HG03575 (cell line): Measurements from ENCODE around the gene PRTN3.

Experiments
- ATAC-seq: cut with Tn5 transposase; IDR thresholded peaks from one replicate; pipeline ENCODE4 v1.9.1; 2021; ENCODE audit not compliant: unreplicated experiment, insufficient number of reproducible peaks, low FRiP score; ENCODE audit errors: extremely low read depth

The PRTN3 gene, protein sequence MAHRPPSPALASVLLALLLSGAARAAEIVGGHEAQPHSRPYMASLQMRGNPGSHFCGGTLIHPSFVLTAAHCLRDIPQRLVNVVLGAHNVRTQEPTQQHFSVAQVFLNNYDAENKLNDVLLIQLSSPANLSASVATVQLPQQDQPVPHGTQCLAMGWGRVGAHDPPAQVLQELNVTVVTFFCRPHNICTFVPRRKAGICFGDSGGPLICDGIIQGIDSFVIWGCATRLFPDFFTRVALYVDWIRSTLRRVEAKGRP

DNA sequence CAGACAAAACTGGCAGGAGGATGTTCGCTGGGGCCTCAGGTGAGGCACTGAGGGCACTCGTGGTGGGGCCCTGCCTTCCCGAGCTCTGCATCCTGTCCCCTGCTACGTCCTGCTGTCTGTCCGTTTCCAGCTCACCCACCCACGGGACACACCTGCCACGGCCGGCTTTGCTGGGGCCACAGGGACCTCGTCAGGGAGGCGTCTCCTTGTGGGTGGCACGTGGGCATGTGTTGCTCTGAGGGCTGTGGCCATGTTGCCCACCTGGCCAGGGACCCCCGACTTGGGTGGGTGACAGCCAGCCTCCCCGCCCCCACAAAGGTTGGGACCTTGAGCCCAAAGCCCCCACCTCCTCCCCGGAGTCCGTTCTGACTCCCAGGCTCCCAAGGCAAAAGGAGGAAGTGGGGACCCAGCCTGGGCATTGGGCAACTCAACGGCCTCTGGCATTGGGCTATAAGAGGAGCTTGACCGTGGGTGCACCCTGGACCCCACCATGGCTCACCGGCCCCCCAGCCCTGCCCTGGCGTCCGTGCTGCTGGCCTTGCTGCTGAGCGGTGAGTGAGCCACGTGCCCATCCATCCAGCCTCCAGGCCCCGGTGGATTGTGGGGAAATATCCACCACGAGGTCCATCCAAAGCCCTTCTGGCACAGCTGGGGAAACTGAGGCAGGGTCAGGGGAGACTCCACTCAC lies at the start of gene PRTN3:
TSS of gene PRTN3 (plus strand) at position 481 of the 688 bp plus-strand sequence. CDS start at position 491, 10 bp downstream.
- ATAC-seq = no peak

DNA sequence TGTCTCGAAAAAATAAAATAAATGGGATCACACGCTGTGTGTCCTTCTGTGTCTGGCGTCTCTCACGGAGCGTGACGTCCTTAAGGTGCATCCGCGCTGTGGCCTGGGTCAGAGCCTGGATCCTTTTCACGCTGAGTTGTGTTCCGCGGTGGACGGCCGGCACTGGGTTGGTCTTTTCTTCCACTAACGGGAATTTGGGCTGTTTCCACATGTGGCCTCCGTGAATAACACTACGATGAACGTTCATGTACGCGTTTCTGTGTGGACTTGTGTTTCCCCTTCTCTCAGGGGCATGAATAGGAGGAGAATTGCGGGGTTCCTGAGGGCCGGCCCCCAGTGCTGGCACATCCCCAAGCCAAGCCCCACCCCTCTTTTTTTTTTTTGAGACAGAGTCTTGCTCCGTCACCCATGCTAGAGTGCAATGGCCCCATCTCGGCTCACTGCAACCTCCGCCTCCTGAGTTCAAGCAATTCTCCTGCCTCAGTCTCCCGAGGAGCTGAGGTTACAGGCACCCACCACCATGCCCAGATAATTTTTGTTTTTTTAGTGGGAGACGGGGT lies 49.7 kb upstream of the PRTN3 start:
- no peak for ATAC-seq

DNA sequence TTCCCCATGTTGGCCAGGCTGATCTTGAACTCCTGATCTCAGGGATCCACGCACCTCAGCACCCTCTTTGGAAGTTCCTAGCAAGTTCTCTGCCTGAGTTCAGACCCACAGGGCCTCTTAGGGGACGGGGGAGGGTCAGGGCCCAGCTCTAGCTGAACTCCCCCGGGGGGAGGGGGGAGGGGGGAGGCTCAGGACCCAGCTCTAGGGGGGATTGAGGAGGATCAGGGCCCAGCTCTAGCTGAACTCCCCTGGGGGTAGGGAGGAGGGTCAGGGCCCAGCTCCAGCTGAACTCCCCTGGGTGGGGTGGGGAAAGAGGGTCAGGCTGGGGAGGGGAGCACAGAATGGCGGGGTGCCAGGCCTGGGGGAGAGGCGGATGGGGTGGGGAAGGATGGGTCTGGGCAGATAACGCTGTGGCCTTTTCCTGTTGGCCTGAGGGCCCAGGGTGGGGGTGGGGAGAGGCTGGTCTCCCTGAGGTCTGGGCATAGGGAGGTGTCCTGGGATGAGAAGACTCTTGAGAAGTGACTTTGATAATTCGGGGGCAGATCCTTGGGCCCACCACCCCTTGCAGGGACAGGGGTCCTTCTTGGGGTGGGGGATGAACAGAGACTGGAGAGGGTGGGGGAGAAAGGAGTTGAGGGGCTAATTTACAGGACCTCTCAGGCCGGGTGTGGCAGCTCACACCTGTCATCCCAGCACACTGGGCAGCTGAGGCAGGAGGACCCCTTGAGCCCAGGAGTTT lies 49.1 kb upstream of the PRTN3 start:
- ATAC-seq = no peak

DNA sequence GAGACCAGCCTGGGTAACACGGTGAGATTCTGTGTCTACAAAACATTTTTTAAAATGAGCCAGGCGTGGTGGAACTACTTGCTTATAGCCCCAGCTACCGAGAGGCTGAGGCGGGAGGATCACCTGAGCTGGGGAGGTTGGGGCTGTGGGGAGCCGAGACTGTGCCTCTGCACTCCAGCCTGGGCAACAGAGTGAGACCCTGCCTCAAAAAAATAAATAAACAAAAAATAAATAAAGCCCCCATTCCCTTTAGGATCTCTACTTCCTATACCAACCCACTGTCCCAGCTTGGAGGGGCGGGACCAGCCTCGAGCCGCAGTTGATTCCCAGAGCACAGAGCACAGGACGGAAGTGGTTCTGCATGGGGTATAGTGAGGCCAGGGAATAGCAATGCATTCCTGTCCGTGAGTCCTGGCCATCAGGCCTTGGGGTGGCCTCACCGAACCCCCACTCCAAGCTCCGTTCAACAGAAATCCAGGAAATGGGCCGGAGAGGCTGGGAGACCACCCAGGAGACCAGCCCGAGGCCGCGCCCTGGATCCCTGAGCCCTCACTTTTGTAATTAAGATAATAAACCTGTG lies 48.4 kb upstream of the PRTN3 start:
- no peak for ATAC-seq

DNA sequence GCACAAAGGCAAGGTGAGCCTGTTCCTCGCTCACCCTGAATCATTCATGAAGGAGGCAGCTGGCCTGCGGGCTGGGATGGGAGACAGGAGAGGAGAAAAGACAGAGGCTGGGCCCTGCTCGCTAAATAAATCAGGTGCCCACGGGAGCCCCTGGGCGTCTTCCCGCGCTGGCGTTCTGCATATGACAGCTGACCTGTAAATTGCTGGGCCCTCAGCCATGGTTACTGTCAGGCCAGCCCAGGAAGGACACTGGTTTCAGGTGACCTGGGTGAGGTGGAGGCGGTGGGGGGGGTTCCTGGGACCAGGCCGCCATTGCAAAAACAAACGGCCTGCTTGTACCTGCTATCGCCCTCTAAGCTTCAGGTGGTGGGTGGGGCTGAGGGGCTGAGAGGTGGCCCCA lies 47.0 kb upstream of the PRTN3 start:
- ATAC-seq = no peak

DNA sequence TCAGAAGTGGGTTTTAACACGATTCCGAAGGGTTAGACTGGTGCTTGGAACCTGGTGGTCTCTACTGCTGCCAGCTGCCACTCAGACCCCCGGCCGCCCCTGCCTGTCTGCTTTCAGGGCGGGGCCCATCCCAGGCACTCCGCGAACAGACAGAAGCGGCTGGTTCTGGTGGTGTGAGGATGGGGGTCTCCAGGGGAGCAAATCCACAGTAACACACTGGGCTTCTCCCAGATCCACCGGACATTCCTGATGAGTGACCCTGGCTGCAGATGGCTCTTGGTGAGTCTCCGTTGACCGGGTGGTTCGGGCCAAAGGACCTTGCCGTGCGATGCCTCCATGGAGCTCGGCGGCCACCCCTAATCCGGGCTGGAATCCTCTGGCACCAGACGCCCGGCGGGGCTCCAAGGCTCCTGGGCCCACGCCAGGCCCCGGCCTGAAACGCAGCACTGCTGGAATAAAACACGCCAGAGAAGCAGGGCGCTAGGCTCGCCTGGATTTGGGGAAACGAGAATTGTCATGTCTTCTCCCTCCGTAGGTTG lies 45.7 kb upstream of the PRTN3 start:
- no peak for ATAC-seq

DNA sequence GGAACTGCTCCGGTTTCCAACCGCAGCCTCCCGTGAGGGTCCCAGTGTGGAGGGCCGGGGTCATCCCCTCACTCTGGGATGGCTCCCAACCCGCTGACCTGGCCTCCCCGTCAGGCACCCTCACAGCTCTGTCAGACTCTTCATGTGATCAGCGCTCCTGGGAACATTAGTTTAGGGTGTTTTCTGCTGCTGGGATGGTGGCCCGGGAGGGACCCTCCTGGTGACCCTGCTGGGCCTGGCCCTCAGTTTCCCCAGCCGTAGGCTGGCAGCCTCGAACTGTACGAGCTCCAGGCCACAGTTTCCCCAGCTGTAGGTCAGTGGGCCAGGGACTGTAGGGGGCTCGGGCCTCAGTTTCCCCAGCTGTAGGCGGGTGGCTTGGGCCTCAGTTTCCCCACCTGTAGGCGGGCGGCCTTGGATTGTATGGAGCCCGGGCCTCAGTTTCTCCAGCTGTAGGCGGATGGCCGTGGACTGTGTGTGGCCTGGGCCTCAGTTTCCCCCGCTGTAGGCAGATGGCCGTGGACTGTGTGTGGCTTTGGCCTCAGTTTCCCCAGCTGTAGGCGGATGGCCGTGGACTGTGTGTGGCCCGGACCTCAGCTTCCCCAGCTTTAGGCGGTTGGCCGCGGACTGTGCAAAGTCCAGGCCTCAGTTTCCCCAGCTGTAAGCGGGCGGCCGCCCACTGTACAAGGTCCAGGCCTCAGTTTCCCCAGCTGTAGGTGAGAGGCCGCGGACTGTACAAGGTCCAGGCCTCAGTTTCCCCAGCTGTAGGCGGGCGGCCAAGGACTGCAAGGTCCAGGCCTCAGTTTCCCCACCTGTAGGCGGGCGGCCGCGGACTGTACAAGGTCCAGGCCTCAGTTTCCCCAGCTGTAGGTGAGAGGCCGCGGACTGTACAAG lies 44.9 kb upstream of the PRTN3 start:
- no peak for ATAC-seq

DNA sequence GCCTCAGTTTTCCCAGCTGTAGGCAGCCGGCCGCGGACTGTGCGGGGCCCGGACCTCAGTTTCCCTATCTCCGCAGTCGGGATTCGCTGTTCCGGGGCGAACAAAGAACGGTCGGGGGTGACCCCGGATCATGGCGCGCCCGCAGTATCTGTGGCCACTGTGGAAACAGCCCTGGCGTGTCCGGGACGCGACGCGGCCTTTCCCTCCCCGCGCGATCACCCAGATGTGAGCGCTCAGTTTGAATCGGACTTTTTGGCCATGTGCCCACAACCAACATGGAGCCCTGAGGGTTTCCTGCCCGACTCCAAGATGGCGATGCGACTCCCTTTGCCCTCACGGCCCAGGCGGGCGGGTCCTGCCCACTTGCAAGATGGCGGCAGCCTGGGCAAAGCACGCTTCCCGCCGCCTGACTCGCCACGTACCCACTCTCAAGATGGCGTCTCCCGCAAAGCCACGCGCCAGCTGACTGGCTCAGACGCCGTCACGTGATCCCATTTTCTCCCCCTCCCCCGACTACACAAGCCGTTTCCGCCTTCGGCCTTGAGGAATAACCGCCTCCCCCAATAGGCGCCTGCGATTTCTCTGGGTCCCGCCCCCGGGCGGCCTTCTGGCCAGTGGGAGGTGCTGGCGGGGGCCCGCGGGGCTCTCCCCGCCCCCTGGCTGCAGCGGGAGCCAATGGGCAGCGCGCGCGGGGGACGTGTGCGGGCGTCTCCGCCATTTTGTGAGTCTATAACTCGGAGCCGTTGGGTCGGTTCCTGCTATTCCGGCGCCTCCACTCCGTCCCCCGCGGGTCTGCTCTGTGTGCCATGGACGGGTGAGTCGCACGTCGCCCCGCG lies 43.9 kb upstream of the PRTN3 start, which contains the start of gene PTBP1:
TSS of gene PTBP1 (plus strand) at position 761 of the 836 bp plus-strand sequence. CDS start at position 807, 46 bp downstream.
- peak; percentile 39 for ATAC-seq

DNA sequence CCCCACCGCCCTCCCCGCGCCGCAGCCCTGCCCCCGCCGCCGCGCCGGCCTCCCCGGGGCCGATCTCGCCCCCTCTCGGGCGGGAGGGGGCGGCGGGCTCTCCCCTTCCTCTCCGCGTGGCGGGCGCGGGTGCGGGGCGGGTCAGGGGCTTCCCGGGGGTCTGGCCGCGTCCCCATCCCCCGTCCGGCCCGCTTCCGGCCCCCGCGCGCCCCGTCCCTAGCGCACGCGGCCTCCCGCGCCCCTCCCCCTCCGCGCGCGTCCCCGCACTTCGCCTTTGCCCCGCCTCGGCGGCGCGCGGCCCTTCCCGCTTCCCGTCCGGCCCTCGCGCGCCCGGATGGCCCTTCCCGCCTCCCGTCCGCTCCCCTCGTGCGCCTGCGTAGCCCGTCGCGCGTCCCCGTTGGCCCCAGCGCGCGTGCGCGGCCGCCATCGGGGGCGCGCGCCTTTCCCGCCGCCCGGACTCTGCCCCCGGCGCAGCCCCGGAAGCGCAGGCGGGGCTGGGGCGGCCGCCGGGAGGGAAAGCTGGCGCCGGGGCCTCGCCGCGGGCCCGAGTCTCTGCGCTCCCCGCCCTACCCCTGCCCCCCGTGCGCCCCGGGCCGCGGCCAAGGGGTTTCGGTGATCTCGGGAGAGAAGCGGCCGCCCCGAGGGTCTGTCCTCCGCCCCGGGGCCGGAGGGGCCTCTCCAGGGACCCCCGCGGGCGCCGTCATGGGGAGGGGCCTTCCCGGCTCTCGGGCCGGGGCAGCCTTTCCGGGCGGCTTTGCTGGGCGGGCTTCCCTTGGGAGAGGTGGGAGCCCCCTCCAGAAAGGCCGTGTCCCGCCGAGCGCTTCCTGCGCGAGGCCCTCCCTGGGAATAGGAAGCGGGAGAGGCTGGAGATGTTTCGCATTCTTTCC lies 43.0 kb upstream of the PRTN3 start:
- no peak for ATAC-seq

DNA sequence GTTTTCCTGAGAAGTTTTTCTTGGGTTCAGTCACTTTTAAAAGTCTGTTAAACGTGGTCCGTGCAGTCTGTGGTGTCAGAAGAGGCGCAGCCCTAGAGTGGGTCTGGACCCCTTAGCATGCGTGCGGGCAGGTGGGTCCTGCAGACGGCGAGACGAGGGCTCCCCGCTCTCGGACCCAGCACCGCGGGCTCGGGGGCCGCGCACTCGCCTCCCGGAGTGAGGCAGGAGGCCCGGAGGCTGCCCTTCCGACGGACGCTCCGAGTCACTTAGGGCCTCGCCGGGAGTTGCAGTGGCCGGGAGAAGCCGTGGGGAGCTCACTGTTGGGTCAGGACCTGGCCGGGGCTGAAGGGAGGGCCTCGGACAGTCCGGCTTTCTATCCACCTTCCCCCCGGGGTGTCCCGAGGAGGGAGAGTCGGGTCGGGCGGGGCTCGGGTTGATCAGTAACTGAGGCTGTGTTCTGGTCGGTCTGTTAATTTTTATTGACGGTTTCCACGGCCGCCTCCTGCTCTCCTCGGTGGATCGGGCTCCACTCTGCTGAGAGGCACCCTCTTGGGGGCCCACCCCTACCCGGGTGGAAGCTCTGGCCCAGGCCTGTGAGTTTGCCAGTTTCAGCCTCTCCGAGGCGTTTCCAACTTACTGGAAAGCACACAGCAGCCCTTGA lies 42.3 kb upstream of the PRTN3 start:
- ATAC-seq = no peak

DNA sequence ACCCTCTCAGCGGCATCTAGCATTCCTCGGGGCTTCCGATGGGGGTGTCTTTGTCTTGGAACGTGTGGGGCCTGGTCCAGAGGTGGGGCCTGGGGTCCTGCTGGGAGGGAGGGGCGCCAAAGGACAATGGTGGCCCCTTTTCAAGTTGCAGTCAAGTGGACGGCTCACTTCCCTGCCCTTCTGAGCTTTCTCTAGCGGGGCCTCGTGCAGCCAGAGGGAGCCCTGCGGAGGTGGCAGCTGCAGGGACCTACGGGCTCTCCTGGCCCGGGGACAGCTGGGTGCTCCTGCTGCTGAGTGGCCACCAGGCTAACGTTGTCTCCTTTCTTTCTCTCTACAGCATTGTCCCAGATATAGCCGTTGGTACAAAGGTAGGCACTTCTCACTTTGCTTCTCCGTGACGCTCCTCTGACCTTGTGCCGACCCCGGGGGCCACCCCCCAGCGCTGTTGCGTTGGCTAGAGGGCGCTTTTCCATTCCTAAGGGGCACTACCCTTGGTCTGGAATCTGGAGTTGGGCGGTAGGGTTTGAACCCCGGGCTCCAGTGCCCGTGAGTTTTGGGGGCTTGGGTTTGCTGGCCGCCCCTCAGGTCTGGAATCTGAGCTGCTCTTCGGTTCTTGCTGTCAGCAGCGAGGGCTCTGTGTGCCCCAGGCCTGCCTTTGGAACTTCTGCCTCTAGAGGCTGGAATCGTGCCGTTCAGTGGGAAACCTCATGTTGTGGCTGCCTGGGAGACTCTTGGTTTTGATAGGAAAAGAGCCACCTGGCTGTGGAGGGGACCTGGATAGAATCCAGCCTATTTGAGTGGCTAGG lies 41.5 kb upstream of the PRTN3 start:
- no peak for ATAC-seq

DNA sequence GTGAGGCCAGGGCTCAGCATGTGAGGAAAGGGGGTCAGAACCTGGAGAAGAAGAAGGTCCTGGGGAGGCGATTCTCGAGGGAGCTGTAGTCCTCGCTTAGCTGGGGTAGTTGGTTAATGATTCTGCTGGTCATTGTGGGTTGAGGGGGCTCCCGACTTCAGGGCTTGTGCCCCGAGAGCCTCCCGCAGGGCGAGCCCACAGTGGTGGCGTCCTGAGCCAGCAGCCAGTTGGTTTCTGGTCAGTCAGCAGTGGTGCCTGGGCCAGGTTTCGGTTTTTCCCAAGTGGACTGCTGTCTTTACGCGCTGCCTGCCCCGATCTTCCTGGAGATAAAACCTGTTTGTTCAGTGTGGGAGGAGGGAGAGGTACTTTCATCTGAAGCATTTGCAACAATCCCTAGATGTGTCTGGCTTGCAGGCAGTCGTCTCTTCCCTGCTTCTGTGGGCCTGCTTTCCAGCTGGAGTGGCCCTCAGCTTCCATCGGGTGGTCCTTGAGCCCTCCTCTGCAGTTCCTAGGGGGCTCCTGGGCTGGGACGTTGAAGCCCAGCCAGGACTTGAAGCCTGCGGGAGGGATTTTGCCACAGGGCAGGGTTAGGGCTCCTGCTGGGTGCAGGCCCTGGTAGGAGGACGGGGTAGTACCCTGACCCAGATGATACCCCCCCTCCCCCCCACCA lies 40.3 kb upstream of the PRTN3 start:
- ATAC-seq = no peak

DNA sequence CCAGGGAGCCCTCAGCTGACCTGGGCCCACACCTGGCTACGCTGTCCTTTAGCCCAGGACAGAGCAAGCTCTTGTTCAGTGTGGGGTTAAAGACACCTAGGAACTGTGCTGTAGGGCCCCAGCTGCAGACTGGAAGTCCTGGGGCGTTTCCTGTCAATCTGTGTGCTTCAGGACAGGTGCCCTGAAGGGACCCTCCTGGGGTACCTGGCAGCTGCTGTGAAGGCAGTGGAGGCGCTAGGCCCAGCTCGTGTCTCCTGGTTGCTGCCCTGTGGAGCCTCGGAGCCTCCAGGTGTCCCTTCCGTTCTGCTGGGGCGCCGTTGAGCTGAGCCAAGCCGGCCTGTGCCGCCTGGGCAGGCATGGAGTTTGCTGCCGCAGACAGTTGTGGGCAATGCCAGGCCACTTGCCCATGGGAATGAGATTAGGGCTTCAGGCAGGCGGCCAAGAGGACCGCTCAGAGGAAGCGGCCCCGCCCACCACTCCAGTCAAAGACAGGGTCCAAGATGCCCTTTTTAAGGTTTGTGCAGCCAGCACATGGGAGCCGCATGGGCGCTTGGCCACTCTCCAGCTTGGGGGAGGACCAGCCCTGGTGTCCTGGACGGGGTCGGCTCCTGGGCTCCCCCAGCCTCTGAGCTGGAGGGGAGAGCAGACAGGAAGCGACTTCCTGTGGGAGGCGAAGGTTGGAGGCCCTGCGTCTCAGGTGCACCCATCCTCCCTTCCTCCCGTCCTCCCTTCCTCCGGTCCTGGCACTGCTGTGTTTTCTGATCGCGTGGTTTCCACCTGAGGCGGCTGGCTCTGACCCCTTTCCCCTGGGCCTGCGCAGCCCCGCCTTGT lies 39.6 kb upstream of the PRTN3 start:
- no peak for ATAC-seq
